Amygdala (tissue), 56 donors: ENCODE results near the gene SETBP1.
A peak's percentile ranks its signal among the peaks of the same experiment; 100 is the strongest.

ENCODE experiments used
- DNase-seq, 56 donors: peaks; one replicate each; lab custom pipeline; 2025; lab: John Stamatoyannopoulos, UW

Gene SETBP1

DNA sequence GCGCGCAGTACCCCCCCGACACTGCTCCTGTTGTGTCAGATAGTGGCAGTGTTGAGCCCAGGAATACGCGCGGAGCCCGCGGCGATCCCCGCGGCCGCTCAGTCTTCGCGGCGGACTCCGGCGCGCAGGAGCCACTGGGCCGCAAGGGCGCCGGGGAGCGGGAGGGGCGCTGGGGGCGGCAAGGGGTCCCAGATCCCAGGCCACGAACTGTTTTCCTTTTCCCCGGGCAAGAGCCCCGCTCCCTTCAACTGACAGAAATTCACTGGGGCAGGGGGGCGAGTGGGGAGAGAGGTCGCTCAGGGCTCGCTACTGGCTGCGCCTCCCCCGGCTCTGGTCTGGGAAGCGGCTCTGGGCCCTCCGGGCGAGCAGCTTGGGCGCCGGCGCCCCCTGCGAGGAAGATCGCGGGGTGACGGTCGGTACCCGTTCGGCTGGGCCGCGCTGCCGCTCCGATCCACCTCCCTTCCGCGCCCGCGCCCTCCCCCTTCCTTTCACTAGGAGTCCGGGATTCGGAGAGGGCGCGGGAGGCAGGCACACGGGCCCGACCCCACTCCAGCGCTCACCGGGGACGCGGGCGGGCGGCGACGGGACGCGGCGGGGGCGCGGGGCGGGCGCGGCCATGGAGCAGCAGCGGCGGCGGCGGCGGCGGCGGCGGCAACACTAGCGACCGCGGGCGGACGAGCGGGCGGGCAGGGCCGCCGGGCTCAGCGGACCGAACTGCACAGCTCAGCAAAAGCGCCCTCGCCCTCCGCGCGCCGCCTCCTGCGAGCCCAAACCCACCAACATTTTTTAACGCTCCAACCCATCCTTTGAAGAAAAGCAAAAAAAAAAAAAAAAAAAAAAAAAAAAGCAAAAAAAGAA lies 1.4 kb upstream of the SETBP1 start:
- DNase-seq: peak in 55 of 56 donors; percentile 29 to 86 (median 74)

DNA sequence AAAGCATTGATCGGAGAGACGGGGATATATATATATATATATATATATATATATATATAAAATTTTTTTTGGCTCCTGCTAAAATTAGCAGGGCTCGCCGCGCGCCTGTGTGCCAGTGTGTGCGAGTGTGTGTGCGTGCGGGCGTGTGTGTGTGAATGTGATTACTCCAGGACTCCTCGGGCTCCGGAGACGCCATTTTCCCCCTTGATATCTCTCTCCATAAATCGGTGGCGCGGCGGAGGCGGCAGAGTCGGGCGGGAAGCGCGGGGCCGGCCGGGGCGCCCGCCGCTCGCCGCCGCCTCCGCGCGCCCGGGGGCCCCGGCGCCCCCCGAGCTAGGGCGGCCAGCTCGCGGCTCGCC lies 795 bp upstream of the SETBP1 start:
- peak in 32 of 56 donors; percentile 5 to 56 (median 34) for DNase-seq

DNA sequence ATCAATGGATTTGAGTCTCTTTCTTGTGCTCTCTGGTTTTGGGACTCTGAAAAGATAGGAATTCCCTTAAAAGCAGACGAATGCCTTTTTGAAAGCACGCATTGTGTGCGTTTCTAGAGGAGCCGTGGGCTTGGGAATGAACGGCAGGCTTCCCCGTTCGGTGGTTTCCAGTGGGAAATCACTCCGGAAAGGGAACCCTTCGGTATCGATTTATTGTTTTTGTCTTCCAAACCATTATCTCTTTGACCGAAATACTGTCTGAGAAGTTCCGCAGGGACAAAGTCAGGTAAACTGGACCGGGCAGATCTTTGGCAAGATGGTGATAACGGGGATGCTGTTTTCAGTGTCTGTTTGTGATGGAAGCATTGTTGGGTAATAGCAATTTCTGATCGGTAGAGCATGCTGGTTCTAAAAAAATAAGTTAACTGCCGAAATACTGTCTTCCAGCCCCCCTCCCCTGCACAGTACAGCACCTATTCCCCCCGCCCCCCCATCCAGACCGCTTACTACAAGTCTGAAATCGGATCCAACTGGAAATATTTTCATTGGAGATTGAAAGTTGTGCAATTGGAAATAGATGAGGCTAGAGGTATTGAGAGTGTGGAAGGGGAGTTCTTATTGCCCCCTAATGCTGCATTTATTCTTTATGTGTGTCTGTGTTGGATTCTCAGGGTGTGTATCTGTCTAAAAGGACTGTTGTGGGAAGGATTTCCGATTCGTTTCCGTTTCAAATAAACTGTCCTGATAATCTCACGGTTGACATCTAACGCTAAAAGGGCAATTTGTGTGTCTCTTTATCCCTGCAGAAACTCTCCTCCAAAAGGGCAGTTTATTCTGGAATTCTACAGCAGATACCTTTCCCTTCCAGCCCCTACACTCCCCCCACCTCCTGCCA lies 635 bp downstream of the SETBP1 start:
- peak in 5 of 56 donors; percentile 14 to 53 (median 31) for DNase-seq

DNA sequence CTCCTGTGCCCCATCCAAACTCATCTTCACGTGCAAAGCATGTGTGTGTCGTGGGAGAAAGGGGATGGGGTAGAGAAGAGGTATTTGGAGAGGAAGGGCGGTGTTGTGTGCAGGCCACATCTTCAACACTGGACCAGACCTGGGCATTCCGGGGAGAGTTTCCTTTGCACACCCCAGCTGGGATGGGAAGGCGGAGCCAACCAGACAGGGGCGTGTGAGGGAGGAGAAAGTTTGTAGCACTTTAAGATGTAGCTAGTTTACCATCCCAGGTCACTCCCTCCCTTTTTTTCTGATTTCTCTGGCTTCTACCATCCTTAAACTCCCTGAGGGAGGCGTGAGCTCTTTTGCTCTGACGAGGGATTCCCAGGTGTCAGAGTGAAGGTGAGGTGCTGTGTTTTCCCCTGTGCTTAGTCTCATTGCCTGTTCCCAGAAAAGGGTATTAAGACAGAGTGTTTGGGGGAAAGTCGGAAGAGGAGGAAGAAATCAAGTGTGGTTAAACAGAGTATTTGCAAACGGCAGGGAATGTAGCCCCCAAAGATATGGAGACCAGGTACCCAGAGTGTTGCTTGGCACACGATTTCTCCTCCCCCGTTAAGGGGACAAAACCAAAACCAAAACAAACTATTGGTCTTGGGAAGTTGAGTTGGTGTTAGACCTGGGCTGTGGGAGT lies 1.6 kb downstream of the SETBP1 start:
- DNase-seq: no peak

DNA sequence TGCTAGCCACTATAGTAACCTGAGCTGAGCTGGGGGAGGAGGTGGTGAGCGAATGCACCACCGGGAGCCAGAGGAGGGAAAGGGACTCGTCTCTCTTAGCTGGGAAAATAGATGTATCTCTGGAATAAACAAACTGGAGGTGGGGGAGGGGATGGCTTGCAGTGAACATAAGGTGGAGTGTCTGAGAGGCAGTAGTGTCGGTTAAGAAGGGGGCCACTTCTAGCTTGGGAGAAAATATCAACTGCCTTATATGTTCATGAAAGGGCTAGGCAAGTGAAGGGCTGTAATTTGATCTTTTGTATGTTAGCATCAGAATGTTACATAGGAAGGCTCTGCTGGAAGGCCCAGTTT lies 2.2 kb downstream of the SETBP1 start:
- DNase-seq: no peak

DNA sequence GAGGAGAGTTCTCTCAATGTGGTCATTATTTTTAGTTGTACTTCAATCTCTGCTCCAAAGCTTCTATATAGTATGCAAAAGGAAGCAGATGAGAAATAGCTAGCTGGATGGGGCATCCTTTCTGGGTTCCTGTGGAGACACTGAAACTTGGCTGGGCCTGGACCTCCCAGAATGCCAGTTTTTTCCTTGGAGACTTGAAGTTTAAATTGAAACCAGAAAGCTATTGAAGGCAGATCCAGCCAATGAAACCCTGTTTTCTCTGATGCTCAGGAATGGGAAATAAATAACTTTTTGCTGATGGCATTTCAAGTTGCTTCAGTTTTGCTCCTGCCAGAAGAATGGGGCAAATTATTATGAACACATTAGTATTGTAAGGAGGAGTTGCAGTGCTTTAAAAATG lies 2.9 kb downstream of the SETBP1 start:
- DNase-seq: no peak

DNA sequence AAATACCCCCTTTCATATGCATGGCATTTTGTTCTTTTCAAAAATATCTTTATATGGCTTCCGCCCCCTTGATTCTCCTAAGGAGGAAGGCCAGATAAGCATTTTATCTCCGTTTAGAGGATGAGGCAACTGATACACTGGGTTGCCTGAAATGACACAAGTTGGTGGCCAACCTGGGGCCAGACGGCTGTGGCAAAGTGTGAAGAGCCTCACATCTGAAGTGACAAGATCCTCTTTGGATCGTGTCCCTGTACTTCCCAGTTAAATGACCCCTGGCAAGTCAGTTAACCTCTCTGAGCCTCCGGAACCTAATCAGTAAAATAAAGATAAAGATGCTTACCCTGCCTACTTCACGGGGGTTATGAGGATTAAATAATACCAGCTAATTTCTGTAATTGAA lies 4.6 kb downstream of the SETBP1 start:
- DNase-seq: no peak

DNA sequence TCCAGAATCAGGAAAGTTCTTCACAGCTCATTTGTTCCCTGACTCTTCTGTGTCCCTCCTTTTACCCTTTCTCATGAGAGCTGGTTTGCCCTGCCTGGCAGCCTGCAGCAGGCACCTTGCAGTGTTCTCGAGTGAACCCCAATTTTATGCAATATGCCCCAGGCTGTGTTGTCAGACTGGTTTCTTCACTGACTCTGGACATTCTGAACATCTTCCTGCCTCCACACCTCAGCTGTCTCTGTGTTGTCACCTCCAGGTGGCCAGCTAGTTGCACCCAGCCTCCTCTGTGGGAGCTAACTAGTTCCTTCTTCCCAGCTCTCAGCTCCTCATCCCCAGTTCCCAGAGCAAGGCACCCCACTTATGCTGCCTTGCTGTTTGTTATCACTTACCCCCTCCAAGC lies 5.5 kb downstream of the SETBP1 start:
- no peak for DNase-seq

DNA sequence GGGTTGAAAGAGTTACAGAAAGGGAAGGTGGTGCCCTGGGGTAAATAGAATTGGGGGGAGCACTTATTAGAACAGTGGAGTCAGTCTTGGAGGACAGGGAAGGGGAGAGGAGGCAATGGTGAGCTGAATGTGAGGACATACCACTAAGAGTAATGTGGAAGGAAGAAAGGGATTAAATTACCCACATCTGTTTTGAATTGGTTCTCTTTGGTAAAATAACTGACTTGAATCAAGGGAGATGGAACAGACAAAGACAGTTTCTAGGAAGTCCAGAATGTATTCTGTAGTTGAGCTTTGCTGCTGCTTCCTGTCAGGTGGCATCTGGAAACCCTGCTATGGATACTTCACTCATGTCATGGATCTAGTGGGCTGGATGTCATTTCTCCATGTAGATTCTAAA lies 6.7 kb downstream of the SETBP1 start:
- DNase-seq: no peak

DNA sequence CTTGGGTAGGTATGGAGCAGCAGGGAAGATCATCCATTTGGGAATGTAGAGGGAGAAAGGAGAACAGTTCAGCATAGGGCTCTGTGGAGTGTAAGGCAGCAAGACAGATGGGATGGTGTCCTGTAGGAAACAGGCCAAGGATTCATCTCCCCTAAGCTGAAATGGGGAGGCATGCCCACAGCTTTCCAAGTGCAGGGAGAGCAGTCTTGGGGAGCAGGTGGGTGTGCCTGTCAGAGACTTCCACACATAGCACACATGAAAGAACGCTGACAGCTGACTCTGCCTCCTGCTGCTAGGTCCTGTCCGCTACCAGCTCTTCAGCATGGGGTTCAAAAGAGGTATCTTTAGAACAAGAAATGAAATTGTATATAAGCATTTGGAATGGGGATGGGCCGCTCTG lies 9.0 kb downstream of the SETBP1 start:
- DNase-seq: no peak

DNA sequence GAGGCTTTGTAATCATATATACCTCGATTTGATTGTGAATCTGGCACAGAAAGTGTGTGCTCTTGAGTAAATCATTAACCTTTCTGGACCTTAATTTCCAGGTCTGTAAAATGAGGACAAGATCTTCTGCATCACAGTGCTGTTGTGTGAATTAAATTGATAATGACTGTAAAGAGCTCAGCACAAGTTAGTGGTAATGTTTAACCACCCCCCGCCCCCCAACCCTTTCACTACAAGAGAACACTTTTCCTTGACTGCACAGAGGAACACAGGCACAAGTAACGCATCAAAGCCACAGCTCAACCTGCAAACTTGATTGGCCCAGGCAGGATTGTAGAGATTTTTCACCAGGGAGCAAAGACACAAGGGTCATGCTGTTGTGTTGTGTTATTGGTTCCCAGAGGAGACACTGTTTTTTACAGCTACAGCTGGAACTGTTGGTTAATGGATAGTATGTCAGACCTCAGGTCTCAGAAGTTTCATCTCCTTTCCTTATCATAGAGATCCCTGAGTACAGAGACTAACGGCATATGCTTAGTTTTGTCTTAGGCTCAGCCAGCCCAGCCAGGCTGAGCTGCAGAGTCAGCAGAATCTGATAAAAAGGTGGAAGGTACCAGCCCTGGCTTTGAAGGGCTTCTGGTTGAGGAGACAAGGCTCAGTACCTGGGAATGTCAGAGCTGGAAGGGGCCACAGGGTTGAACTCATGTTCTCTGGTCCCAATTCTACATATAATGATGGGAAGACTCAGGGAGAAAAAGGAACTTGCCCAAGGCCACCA lies 10.6 kb downstream of the SETBP1 start:
- no peak for DNase-seq

DNA sequence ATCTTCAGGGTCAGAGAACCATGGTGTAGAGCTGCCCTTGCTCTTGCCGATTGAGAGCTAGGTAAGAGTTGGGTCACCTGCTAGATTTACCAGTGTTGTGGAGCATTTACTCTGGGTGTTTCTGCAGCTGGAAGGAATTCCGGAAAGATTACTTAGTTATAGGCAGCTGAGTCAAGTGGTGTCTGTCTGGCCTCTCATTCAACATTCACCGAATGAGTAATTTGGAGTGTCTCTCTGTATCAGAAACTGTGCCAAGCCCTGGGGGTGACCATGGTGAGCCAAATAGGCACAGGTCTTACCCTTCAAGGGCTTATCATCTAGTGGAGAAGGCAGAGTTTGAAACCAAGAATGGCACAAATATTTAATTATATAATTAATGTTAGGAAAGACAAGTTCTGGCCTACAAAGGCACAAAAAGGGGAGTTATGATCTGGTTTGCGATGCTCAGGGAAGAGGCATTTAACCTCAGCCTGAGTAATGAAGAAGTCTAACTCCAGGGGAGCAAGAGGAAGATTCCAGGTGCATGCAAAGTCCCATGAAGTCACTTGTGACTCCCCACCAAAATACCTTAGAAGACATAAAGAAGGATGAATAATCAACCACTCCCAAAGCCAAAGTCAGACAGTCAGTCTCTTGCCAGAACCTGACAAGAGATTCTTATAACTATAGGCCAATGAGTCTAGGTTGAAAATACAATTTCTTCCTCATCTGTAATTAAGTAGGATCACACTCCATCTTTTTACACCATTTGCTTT lies 12.5 kb downstream of the SETBP1 start:
- no peak for DNase-seq

DNA sequence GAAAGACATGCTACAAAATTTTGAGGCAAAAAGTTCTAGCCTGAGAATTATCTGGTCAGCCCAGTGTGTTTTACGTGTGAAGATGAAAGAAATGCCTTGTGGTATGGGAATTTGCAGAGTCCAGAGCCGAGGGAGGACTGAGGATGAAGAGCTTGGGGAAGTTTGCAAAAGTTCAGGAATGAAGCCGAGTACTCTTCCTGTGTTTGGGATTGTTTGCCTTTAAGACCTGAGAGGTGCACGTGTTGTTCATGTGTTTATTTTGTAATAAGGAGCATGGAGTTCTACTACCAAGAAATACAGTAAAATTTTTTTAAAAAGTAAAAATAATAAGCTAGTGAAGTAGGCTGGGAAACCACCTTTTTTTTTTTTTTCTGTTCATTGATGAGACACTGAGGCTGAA lies 14.8 kb downstream of the SETBP1 start:
- DNase-seq: no peak

DNA sequence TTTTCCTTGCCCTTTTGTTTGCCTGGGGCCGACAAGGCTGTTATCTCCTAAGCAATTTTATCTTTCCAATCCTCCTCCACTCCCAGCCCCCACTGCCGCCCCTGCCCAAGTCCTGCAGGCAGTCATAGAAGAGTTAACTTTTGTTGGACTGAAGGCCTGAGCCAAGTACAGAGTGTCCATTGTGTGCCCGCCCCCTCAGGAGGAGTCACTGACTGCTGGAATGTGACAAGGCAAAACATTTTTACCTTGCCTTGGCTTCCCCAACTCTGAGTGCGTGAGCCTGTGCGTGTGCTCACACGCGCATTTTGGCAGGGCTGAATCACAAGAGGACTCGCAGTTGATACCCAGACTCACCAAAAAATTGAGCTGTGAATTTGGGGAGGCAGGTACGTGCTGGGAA lies 16.2 kb downstream of the SETBP1 start:
- no peak for DNase-seq

DNA sequence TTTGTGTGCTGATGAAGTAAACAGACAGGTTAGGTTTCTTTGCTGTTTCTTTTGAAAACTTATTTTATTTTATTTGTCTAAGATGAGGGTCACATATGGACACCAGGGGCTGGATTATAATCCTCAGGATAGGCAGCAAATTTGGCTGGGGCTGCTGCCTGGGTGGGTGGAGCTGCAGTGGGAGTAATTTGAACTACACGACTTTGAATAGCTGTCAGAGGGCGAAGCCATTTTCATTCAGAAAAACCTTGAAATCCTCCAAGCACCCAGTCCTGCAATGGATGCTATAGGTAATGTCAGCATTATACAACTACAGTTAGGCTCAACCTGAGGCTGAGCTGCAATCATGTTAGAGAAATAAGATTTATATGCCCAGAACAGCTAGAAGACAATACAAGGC lies 16.6 kb downstream of the SETBP1 start:
- no peak for DNase-seq

DNA sequence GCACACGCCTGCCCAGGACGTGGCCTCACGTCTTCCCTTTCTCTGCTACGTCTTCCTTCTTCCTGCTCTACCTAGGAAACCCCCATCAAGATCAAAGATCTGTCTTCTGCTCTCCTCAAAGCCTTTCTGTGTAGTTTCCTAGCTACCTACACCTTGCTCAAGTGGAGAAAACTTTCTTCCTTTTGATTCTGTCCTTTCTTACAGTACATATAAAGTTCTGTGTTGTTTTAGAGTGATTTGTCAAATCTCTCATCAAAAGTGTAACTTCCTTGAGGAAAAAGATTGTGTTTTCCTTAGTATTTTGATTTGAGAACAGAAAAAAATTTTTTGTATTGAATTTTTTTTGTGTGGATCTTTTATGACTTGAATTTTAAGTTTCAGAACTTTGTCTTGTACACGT lies 17.8 kb downstream of the SETBP1 start:
- no peak for DNase-seq

DNA sequence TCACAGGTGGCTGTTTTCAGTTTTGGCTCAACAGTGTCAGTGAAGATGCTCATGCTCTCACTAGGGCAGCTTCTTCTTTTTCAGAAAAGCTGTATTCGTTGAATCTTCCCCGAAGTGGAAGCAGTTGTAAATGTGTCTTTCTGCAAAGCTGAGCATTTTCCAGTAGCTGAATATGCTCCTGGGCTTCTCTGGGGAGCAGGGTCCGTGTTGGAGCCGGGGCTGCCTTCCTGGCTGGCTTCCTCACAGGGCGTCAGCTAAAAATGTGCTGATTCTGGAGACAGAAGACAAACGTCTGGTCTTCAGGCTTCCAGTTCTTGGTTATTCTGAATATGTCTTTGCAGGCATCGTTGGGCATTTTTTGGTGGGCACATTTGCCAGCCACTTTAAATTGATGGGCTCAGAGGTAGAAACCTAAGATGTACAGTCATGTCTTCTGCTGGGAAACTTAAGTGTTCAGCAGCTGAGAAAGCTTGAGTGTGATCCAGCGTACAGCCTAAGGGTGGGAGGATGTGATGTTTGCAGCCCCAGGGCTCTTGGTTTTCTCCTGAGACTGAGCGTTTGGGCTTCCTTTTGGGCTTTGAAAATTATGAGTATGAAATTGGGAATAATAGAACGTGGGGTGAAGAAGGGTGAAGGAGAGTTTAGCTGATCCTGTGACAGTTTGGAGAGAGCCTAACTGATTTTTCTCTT lies 19.0 kb downstream of the SETBP1 start:
- DNase-seq: peak in 1 of 56 donors; percentile 25

DNA sequence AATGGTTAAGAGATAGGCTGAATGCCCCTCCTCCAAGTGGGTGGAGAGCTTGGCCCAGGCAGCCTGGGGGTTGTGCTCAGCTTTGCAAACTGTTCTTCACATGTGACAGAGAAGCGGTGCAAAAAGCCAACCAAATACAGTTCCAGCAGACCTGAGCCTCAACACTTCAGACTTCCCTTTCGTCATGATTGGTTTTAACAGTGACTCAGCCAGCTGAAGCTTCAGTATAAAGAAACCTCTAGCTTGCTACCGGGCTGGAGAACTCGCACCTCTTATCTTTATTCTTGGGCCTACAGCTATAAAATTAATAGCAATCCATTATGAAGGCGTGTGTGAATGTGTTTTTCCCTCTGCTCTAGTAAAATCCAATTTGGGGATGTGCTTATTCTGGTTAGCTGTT lies 20.0 kb downstream of the SETBP1 start:
- peak in 1 of 56 donors; percentile 18 for DNase-seq

DNA sequence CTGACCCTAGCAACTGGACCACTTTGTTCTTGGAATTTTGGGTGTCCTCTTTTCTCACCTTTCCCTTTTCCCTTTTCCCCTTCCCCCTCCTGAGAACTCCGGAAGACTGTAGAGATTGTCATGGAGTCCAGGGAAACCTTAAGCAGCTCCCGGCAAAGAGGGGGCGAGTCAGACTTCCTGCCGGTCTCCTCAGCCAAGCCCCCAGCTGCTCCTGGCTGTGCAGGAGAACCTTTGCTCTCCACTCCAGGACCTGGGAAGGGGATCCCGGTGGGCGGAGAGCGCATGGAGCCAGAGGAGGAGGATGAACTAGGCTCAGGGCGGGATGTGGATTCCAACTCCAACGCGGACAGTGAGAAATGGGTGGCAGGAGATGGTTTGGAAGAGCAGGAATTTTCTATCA lies 20.5 kb downstream of the SETBP1 start:
- no peak for DNase-seq
